ENCODE results near the gene ARHGEF7.

DNA sequence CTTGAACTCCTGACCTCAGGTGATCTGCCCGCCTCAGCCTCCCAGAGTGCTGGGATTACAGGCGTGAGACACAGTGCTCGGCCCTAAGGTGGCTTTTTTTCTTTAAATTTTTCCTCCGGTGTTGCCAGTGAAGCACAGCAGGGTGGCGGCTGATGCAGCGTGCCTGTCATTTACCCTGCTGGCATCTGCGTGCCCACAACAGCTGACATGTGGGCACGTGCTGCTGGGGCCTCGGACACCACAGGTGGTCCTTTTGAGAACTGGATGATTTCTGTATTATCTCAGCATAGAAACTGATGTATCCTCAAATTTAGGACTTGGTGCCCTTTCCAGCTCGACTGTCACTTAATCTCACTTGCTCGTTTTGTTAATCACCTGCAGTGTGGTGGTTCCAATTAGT is 174.1 kb downstream of the ARHGEF7 start:
- TF ChIP-seq POLR2A (IDR thresholded peaks at IDR 0.05): no peak
- TF ChIP-seq, protein P1, sequence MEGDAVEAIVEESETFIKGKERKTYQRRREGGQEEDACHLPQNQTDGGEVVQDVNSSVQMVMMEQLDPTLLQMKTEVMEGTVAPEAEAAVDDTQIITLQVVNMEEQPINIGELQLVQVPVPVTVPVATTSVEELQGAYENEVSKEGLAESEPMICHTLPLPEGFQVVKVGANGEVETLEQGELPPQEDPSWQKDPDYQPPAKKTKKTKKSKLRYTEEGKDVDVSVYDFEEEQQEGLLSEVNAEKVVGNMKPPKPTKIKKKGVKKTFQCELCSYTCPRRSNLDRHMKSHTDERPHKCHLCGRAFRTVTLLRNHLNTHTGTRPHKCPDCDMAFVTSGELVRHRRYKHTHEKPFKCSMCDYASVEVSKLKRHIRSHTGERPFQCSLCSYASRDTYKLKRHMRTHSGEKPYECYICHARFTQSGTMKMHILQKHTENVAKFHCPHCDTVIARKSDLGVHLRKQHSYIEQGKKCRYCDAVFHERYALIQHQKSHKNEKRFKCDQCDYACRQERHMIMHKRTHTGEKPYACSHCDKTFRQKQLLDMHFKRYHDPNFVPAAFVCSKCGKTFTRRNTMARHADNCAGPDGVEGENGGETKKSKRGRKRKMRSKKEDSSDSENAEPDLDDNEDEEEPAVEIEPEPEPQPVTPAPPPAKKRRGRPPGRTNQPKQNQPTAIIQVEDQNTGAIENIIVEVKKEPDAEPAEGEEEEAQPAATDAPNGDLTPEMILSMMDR (IDR thresholded peaks at IDR 0.05): no peak

All from lower leg skin (tissue), 3 donors.